AG09319 (cell line): Measurements from ENCODE around the gene TMEM53.

ENCODE experiments used
- DNase-seq: peaks from one replicate; pipeline ENCODE4 v3.0.0-alpha.2; 2010; ENCODE audit warnings: low read depth; ENCODE audit errors: extremely low read depth
- TF ChIP-seq, protein P1 (sequence below): IDR thresholded peaks from 2 replicates; pipeline ENCODE4 v1.5.1; 2011; ENCODE audit warnings: low read depth, mild to moderate bottlenecking, inconsistent platforms, low read length, moderate library complexity

The TMEM53 gene

DNA sequence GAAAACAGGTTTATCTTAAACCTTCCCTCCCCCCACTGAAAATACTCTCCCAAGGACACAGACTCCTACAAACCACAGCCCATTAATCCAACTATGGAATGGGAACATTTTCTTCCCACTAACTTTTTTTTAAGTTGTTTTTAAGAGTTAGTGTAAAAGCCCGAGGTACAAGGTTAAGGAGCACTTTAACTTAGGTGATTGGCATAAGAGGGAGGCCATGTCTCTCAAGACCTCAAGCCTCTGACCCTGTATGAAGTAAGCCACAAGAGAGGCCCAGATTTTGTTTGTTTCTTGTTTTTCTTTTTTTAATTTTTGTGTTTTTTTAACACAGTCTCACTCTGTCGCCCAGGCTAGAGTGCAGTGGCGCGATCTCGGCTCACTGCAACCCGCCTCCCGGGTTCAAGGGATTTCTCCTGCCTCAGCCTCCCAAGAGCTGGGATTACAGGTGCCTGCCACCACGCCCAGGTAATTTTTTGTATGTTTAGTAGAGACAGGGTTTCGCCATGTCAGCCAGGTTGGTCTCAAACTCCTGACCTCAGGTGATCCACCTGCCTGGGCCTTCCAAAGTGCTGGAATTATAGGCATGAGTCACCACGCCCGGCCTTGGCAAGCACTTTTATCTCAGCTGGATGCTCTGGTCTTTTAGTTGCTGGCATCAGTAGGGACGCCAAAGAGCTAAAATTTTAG lies 14.6 kb upstream of the TMEM53 start:
- TF ChIP-seq, protein P1, sequence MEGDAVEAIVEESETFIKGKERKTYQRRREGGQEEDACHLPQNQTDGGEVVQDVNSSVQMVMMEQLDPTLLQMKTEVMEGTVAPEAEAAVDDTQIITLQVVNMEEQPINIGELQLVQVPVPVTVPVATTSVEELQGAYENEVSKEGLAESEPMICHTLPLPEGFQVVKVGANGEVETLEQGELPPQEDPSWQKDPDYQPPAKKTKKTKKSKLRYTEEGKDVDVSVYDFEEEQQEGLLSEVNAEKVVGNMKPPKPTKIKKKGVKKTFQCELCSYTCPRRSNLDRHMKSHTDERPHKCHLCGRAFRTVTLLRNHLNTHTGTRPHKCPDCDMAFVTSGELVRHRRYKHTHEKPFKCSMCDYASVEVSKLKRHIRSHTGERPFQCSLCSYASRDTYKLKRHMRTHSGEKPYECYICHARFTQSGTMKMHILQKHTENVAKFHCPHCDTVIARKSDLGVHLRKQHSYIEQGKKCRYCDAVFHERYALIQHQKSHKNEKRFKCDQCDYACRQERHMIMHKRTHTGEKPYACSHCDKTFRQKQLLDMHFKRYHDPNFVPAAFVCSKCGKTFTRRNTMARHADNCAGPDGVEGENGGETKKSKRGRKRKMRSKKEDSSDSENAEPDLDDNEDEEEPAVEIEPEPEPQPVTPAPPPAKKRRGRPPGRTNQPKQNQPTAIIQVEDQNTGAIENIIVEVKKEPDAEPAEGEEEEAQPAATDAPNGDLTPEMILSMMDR, result no peak
- DNase-seq, result no peak

DNA sequence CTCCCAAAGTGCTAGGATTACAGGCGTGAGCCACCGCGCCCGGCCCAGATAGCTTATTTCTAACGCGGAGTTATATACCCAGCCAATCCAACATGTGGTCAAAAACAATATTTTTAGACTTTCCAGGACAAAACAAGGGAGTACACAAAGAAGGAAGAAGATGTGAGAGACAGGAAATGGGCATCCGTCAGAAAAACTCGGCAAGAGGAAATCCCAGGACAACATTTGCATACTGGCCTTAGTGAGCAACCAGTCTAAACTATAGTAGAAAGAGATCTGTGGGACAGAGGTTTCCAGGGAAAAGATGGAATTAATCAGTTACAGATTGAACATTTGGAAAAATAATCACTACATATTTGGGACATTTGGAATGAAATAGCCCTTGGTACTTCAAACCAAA lies 11.6 kb upstream of the TMEM53 start:
- no peak for DNase-seq
- TF ChIP-seq, protein P1, result no peak

DNA sequence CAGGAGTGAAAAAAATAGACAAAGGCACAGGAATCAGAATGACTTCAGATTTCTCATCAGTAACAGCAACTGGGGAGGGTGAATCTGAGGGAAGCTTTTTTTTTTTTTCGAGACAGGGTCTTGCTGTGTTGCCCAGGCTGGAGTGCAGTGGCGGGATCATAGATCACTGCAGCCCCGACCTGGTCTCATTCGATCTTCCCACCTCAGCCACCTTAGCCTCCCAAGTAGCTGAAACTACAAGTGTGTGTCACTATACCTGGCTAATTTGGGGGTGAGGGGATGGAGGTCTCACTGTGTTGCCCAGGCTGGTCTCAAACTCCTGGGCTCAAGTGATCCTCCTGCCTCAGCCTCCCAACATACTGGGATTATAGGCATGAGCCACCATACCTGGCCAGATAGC lies 10.9 kb upstream of the TMEM53 start:
- DNase-seq, result no peak
- TF ChIP-seq, protein P1, result no peak

DNA sequence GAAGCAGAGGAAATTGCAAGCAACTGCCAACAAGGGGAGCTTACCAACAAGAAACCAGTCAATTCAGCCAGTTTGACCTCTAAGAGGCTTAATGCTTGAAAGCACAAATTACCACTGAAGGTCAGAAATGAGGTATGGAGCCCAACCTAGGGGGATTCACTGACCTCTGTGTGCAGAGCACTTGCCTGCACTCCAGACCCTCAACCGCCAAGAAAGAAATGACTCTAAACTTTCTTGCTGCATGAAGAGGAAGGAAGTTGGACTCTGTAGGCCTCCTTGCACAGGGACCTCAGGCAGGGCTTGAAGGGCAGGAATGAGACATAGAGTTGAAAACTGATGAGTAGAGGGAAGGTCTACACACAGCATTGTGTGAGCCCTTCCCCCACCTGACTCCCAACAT lies 10.2 kb upstream of the TMEM53 start:
- DNase-seq, result no peak
- TF ChIP-seq, protein P1, result no peak

DNA sequence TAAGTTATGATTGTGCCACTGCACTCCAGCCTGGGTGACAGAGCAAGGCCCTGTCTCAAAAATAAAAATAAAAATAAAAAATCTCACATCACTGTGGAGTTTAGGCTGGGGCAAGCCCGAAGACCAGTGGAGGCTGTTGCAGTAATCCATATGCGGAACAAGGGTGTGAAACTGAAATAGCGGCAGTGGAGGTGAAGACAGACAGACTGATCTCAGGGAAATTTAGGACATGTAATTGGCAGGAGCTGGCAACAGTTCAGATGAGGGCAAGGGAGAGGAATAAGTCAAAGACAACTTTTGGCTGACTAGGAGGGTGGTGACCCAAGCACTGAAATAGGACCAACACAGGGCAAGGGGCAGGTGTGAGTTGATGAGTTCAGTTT lies 8.6 kb upstream of the TMEM53 start:
- TF ChIP-seq, protein P1, result no peak

DNA sequence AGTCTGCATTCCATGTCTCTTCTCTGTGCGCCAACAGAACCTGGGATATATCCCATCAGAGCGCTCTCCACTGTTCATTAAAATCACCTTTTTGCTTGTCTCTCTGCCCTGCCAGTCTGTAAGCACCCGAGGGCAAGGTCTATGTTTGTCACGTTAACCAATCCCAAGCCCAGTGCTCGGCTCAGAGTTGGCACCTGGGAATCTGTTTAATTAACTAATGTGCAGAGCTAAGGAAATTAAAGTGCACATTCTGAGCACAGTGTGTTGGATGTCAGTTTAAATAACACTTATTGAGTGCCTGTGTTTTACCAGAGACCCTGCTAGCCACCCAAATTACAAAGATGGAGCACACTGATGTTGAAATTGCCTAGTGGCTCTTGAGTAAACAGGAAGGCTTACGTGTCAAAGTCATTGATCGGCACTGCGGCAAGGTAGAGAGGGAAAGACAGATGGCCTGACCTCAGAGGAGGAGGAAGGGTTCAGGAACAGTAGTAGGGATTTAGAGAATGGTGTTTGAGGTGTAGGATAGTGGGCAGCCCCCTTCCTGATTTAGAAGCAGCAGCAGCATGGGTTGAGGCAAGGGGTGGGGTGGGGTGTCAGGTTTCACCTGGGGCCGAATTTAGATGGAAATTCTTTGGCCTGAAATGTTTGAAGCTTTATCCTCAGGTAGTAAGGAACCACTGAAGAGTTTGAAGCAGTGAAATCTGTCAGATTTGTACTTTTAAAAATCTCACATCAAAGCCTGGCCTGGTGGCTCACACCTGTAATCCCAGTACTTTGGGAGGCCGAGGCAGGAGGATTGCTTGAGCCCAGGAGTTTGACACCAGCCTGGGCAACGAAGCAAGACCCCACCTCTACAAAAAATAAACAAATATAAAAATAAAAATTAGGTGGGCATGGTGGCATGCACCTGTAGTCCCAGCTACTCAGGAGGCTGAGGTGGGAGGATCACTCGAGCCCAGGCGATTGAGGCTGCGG lies 7.9 kb upstream of the TMEM53 start:
- no peak for DNase-seq
- TF ChIP-seq, protein P1, result no peak

More for the DNA sequence above, 8.6 kb upstream of the TMEM53 start:
- DNase-seq, result no peak

DNA sequence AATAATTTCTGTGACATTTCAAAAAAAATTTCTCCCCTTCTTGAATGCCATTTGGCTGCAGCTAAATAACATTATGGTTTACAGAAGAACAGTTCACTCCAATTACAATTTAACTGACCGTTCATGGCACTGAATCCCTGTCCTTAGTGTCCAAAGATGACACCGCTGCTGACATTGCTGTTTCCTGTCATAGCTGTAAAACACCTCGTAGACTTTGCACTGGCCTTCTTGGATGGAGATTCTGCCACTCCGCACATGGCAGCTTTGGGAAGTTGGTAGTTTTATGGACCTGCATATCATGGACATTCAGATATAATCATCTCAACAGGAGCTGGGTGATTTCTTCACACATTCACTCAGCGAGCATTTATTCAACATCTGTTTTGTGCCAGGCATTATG lies 5.2 kb upstream of the TMEM53 start:
- TF ChIP-seq, protein P1, result no peak
- no peak for DNase-seq
